WTC11 (cell line): ENCODE data around the gene KCNE3. TPM values are rescaled to one million over a fixed set of nuclear protein-coding genes. Genes with fewer than 3 reads are reported as not detected.

Source experiments
- ATAC-seq: fragments of 200-7000 bp; cut with Tn5 transposase; 2 replicates; pipeline ENCODE4 v1.10.0; 2021; ENCODE audit warnings: mild to moderate bottlenecking, moderate library complexity
- CTCF ChIA-PET: fragments of 300-600 bp; sonication (Branson Sonifier 250); formaldehyde crosslinking; loops from one replicate; lab custom pipeline; 2021; ENCODE audit warnings: antibody characterized with exemption; lab: Charles Lee
- POLR2A ChIA-PET: fragments of 350-600 bp; sonication (Branson Sonifier 250); formaldehyde crosslinking; loops from one replicate; lab custom pipeline; 2021; ENCODE audit warnings: antibody characterized with exemption; lab: Charles Lee
- DNase-seq: peaks from one replicate; pipeline ENCODE4 v3.0.0; 2021; ENCODE audit warnings: low spot score
- H3K27ac Mint-ChIP-seq: 2 replicates; pipeline ENCODE4 v1.8.0; 2021; ENCODE audit warnings: mixed read lengths
- H3K27me3 Mint-ChIP-seq: 2 replicates; pipeline ENCODE4 v1.8.0; 2021; ENCODE audit warnings: low read depth, mild to moderate bottlenecking, moderate library complexity, mixed read lengths
- H3K36me3 Mint-ChIP-seq: 2 replicates; pipeline ENCODE4 v1.8.0; 2021; ENCODE audit warnings: mixed read lengths
- H3K4me1 Mint-ChIP-seq: 2 replicates; pipeline ENCODE4 v1.8.0; 2022; ENCODE audit warnings: mixed read lengths
- H3K4me3 Mint-ChIP-seq: 2 replicates; pipeline ENCODE4 v1.8.0; 2021; ENCODE audit warnings: mild to moderate bottlenecking, moderate library complexity, mixed read lengths
- H3K9me3 Mint-ChIP-seq: 2 replicates; pipeline ENCODE4 v1.8.0; 2021; ENCODE audit warnings: mixed read lengths
- AR ChIP-seq: fragments of 250-450 bp; sonication (Bioruptor Pico); IDR thresholded peaks from 2 replicates; pipeline ENCODE4 v1.9.0; 2021; ENCODE audit warnings: mild to moderate bottlenecking
- ATF6 ChIP-seq: sonication (generic); formaldehyde crosslinking; IDR thresholded peaks from 2 replicates; pipeline ENCODE4 v1.8.1; 2023; ENCODE audit warnings: mild to moderate bottlenecking, missing genetic modification reagents
- CBFB ChIP-seq: sonication (generic); formaldehyde crosslinking; IDR thresholded peaks from 2 replicates; pipeline ENCODE4 v1.8.1; 2022; ENCODE audit warnings: mild to moderate bottlenecking, low read depth, missing genetic modification reagents
- CDX4 ChIP-seq: fragments of 250-450 bp; sonication (Bioruptor Pico); IDR thresholded peaks from 2 replicates; pipeline ENCODE4 v1.9.0; 2021; ENCODE audit warnings: moderate library complexity, mild to moderate bottlenecking, inconsistent platforms, borderline replicate concordance
- EMX1 ChIP-seq: fragments of 250-450 bp; sonication (Bioruptor Pico); IDR thresholded peaks from 2 replicates; pipeline ENCODE4 v1.8.0; 2021; ENCODE audit warnings: mild to moderate bottlenecking
- IRF1 ChIP-seq: sonication (generic); formaldehyde crosslinking; IDR thresholded peaks from 2 replicates; pipeline ENCODE4 v1.8.0; 2023; ENCODE audit warnings: missing genetic modification reagents
- MAX ChIP-seq: sonication (generic); formaldehyde crosslinking; IDR thresholded peaks from 2 replicates; pipeline ENCODE4 v1.8.0; 2022; ENCODE audit warnings: mild to moderate bottlenecking, missing genetic modification reagents
- NR2C2 ChIP-seq: sonication (generic); formaldehyde crosslinking; IDR thresholded peaks from 2 replicates; pipeline ENCODE4 v1.8.0; 2022; ENCODE audit warnings: mild to moderate bottlenecking, missing genetic modification reagents
- PREB ChIP-seq: sonication (generic); formaldehyde crosslinking; IDR thresholded peaks from 2 replicates; pipeline ENCODE4 v1.8.1; 2022; ENCODE audit warnings: mild to moderate bottlenecking, missing genetic modification reagents, moderate library complexity, borderline replicate concordance
- SMAD4 ChIP-seq: sonication (generic); formaldehyde crosslinking; IDR thresholded peaks from 2 replicates; pipeline ENCODE4 v1.8.0; 2022; ENCODE audit warnings: mild to moderate bottlenecking, missing genetic modification reagents
- SP1 ChIP-seq: sonication (generic); formaldehyde crosslinking; conservative IDR thresholded peaks from 2 replicates; pipeline ENCODE4 v1.8.1; 2022; ENCODE audit warnings: missing genetic modification reagents
- ZMAT4 ChIP-seq: fragments of 250-450 bp; sonication (Bioruptor Pico); IDR thresholded peaks from 2 replicates; pipeline ENCODE4 v1.9.0; 2021; ENCODE audit warnings: mild to moderate bottlenecking
- ZNF281 ChIP-seq: sonication (generic); formaldehyde crosslinking; IDR thresholded peaks from 2 replicates; pipeline ENCODE4 v1.8.0; 2023; ENCODE audit warnings: mild to moderate bottlenecking, missing genetic modification reagents
- ZNF532 ChIP-seq: fragments of 250-450 bp; sonication (Bioruptor Pico); IDR thresholded peaks from 2 replicates; pipeline ENCODE4 v1.9.0; 2021; ENCODE audit warnings: mild to moderate bottlenecking, borderline replicate concordance
- total RNA-seq: library from RNA; stranded (reverse); gene quantifications from 3 replicates; pipeline ENCODE4 v1.2.3, GENCODE V29; 2021

KCNE3 gene
- total RNA-seq, 1 experiment from 2014 or later = 1.9 TPM

- Mint-ChIP-seq H3K4me3 (no peak overlapping the region), H3K27ac (no peak overlapping the region), H3K36me3 (no peaks in the 10 kb centered on the region), H3K4me1 (no peaks in the 10 kb centered on the region), H3K27me3 (no peaks in the 10 kb centered on the region; the same call in 1 of the 2 replicates), H3K9me3 (peaks cover 4% of the 10 kb centered on the region; the same call in 1 of the 2 replicates)
- ATAC-seq = no peak
- no peak for TF ChIP-seq ZMAT4 (CRISPR knock-in tag)
- TF ChIP-seq ZNF532 (CRISPR knock-in tag) = no peak
- no peak for TF ChIP-seq SP1 (CRISPR knock-in tag)
- no peak for TF ChIP-seq IRF1 (CRISPR knock-in tag)
- TF ChIP-seq PREB (CRISPR knock-in tag) = no peak
- TF ChIP-seq SMAD4 (CRISPR knock-in tag) = no peak
- TF ChIP-seq CDX4 (CRISPR knock-in tag) = no peak
- TF ChIP-seq EMX1 = no peak
- TF ChIP-seq MAX (CRISPR knock-in tag) = no peak
- no peak for TF ChIP-seq AR (CRISPR knock-in tag)
- TF ChIP-seq NR2C2 (CRISPR knock-in tag) = no peak
- TF ChIP-seq CBFB (CRISPR knock-in tag) = no peak
- no peak for TF ChIP-seq ZNF281 (CRISPR knock-in tag)
- no peak for TF ChIP-seq ATF6 (CRISPR knock-in tag)
- ChIA-PET CTCF (interaction anchor here (1.6 to 2.2 kb wide), 4 partner anchors 8 to 91 kb away, joined by 3 to 7 read pairs (median 6); no protein-coding TSS in a partner anchor), POLR2A (no interaction called here)
- no peak for DNase-seq
Observed at GRCh38 chr11:74479732-74480123, 12.4 kb upstream of the KCNE3 start.
